Measurements from ENCODE around the gene SNF8. TPM values are rescaled to one million over a fixed set of nuclear protein-coding genes. Genes with fewer than 3 reads are reported as not detected.
"Not testable (repeated sequence)": the region's sequence is repeated elsewhere in the genome, so short reads cannot be mapped to it uniquely, and the experiment has no call there.

The SNF8 gene
- total and polyA plus RNA-seq, 5 experiments from 2014 or later: 57.1 to 110 (median 104) TPM

- Mint-ChIP-seq H3K27ac (no peak overlapping the region), H3K9me3 (no peaks in the 10 kb centered on the region), H3K27me3 (peaks cover 11 to 81% (median 40%) of the 10 kb centered on the region in 5 donors), H3K4me3 (no peak overlapping the region), H3K36me3 (no peaks in the 10 kb centered on the region), H3K4me1 (no peaks in the 10 kb centered on the region)
- no peak for ATAC-seq
- no peak for DNase-seq
- POLR2A ChIA-PET: no interaction called here
Measured at GRCh38 chr17:48970224-48970623, 25.6 kb upstream of the SNF8 start.

- POLR2A ChIA-PET: no interaction called here
- Mint-ChIP-seq H3K4me3 (no peak overlapping the region), H3K4me1 (peaks cover 0 to 3% (median 1%) of the 10 kb centered on the region in 4 donors), H3K27me3 (peaks cover 20 to 61% (median 42%) of the 10 kb centered on the region in 5 donors), H3K9me3 (no peaks in the 10 kb centered on the region), H3K27ac (no peak overlapping the region), H3K36me3 (no peaks in the 10 kb centered on the region)
- DNase-seq: no peak
- ATAC-seq: no peak
Measured at GRCh38 chr17:48961516-48962233, 17.0 kb upstream of the SNF8 start.

- H3K36me3 Mint-ChIP-seq: no peaks in the 10 kb centered on the region
- H3K4me3 Mint-ChIP-seq: no peak overlapping the region
- POLR2A ChIA-PET: interaction anchor here (0.6 kb wide), 1 partner anchor 15 kb away, joined by 5 read pairs; no protein-coding TSS in a partner anchor
- H3K4me1 Mint-ChIP-seq: peaks cover 0 to 5% (median 2%) of the 10 kb centered on the region in 4 donors
- DNase-seq (no peak), ATAC-seq (no peak)
- no peaks in the 10 kb centered on the region for H3K9me3 Mint-ChIP-seq
- peaks cover 20 to 63% (median 45%) of the 10 kb centered on the region in 5 donors for H3K27me3 Mint-ChIP-seq
- H3K27ac Mint-ChIP-seq: no peak overlapping the region
Measured at GRCh38 chr17:48960834-48961515, 16.3 kb upstream of the SNF8 start.

- Mint-ChIP-seq H3K4me1 (peaks cover 0 to 9% (median 2%) of the 10 kb centered on the region in 4 donors), H3K9me3 (no peaks in the 10 kb centered on the region), H3K4me3 (no peak overlapping the region), H3K36me3 (no peaks in the 10 kb centered on the region), H3K27me3 (peaks cover 16 to 37% (median 18%) of the 10 kb centered on the region in 5 donors), H3K27ac (peak overlapping the region in 1 of 10 donors; percentile 30)
- ATAC-seq (no peak), DNase-seq (no peak)
- POLR2A ChIA-PET: no interaction called here
Measured at GRCh38 chr17:48954300-48954755, 9.7 kb upstream of the SNF8 start.

GRCh38 chr17:48952904-48953303 lies 8.3 kb upstream of the SNF8 start:
- Mint-ChIP-seq H3K27ac (peak overlapping the region in 1 of 10 donors; percentile 60), H3K4me1 (peaks cover 0 to 9% (median 1%) of the 10 kb centered on the region in 4 donors), H3K9me3 (no peaks in the 10 kb centered on the region), H3K36me3 (no peaks in the 10 kb centered on the region), H3K27me3 (peaks cover 9 to 29% (median 12%) of the 10 kb centered on the region in 5 donors), H3K4me3 (peak overlapping the region in 1 of 10 donors; percentile 26)
- POLR2A ChIA-PET: no interaction called here
- ATAC-seq (peak in 1 of 2 donors; percentile 53), DNase-seq (no peak)

- DNase-seq (no peak), ATAC-seq (no peak)
- Mint-ChIP-seq H3K9me3 (no peaks in the 10 kb centered on the region), H3K27ac (no peak overlapping the region), H3K4me1 (peaks cover 0 to 5% (median under 1%) of the 10 kb centered on the region in 4 donors), H3K36me3 (no peaks in the 10 kb centered on the region), H3K27me3 (peaks cover 5 to 26% (median 11%) of the 10 kb centered on the region in 5 donors), H3K4me3 (no peak overlapping the region)
- POLR2A ChIA-PET: no interaction called here
Measured at GRCh38 chr17:48951572-48951971, 6.9 kb upstream of the SNF8 start.

GRCh38 chr17:48945261-48945651 lies 614 bp upstream of the SNF8 start:
- not testable (repeated sequence) for H3K27me3 Mint-ChIP-seq, DNase-seq, ATAC-seq, H3K9me3 Mint-ChIP-seq
- peaks cover 0 to 16% (median 6%) of the 10 kb centered on the region in 3 donors for H3K36me3 Mint-ChIP-seq
- H3K4me1 Mint-ChIP-seq: peaks cover 0 to 30% (median 21%) of the 10 kb centered on the region in 4 donors
- H3K27ac Mint-ChIP-seq: peak overlapping the region; percentile 92 to 98 (median 96)
- POLR2A ChIA-PET: interaction anchor here (0.6 to 1.9 kb wide), 6 partner anchors 15 to 247 kb away, joined by 3 to 21 read pairs (median 4); partner anchors contain the start of genes ATP5MC1 and UBE2Z
- peak overlapping the region; percentile 92 to 99 (median 96) for H3K4me3 Mint-ChIP-seq

GRCh38 chr17:48933035-48933434 lies 11.6 kb downstream of the SNF8 start:
- Mint-ChIP-seq H3K27ac (peak overlapping the region in 2 of 10 donors; percentile 3 to 24), H3K4me3 (no peak overlapping the region), H3K36me3 (peaks cover 0 to 89% (median 19%) of the 10 kb centered on the region in 3 donors), H3K27me3 (no peaks in the 10 kb centered on the region), H3K4me1 (peaks cover 1 to 7% (median 4%) of the 10 kb centered on the region in 4 donors), H3K9me3 (no peaks in the 10 kb centered on the region)
- ATAC-seq (no peak), DNase-seq (no peak)
- POLR2A ChIA-PET: interaction anchor here (0.5 kb wide), 1 partner anchor 913 kb away, joined by 5 read pairs; no protein-coding TSS in a partner anchor

- no peak overlapping the region for H3K4me3 Mint-ChIP-seq
- POLR2A ChIA-PET: interaction anchor here (0.8 kb wide), 1 partner anchor 14 kb away, joined by 3 read pairs; the partner anchor contains the start of gene SNF8
- no peaks in the 10 kb centered on the region for H3K9me3 Mint-ChIP-seq
- peak overlapping the region in 1 of 10 donors; percentile 67 for H3K27ac Mint-ChIP-seq
- H3K27me3 Mint-ChIP-seq: no peaks in the 10 kb centered on the region
- DNase-seq (no peak), ATAC-seq (no peak)
- peaks cover 1 to 14% (median 5%) of the 10 kb centered on the region in 4 donors for H3K4me1 Mint-ChIP-seq
- H3K36me3 Mint-ChIP-seq: peaks cover 7 to 95% (median 11%) of the 10 kb centered on the region in 3 donors
Measured at GRCh38 chr17:48930435-48930873, 14.2 kb downstream of the SNF8 start.

GRCh38 chr17:48929812-48930165 lies 14.9 kb downstream of the SNF8 start:
- H3K4me1 Mint-ChIP-seq: peaks cover 1 to 14% (median 5%) of the 10 kb centered on the region in 4 donors
- peaks cover 9 to 95% (median 11%) of the 10 kb centered on the region in 3 donors for H3K36me3 Mint-ChIP-seq
- no peaks in the 10 kb centered on the region for H3K9me3 Mint-ChIP-seq
- H3K27me3 Mint-ChIP-seq: no peaks in the 10 kb centered on the region
- POLR2A ChIA-PET: interaction anchor here (0.6 kb wide), 1 partner anchor 9 kb away, joined by 4 read pairs; no protein-coding TSS in a partner anchor
- no peak for DNase-seq
- H3K4me3 Mint-ChIP-seq: no peak overlapping the region
- H3K27ac Mint-ChIP-seq: peak overlapping the region in 3 of 10 donors; percentile 21 to 83 (median 39)
- ATAC-seq: no peak

- peaks cover 9 to 95% (median 11%) of the 10 kb centered on the region in 3 donors for H3K36me3 Mint-ChIP-seq
- POLR2A ChIA-PET: interaction anchor here (0.6 to 0.9 kb wide), 2 partner anchors 10 to 15 kb away, joined by 4 read pairs; partner anchors contain the start of gene SNF8
- no peaks in the 10 kb centered on the region for H3K27me3 Mint-ChIP-seq
- no peaks in the 10 kb centered on the region for H3K9me3 Mint-ChIP-seq
- no peak overlapping the region for H3K4me3 Mint-ChIP-seq
- ATAC-seq: no peak
- no peak for DNase-seq
- H3K27ac Mint-ChIP-seq: peak overlapping the region in 9 of 10 donors; percentile 18 to 87 (median 65)
- peaks cover 1 to 14% (median 5%) of the 10 kb centered on the region in 4 donors for H3K4me1 Mint-ChIP-seq
Measured at GRCh38 chr17:48928876-48929811, 15.5 kb downstream of the SNF8 start.
